ENCODE data around the gene IFIH1.

DNA sequence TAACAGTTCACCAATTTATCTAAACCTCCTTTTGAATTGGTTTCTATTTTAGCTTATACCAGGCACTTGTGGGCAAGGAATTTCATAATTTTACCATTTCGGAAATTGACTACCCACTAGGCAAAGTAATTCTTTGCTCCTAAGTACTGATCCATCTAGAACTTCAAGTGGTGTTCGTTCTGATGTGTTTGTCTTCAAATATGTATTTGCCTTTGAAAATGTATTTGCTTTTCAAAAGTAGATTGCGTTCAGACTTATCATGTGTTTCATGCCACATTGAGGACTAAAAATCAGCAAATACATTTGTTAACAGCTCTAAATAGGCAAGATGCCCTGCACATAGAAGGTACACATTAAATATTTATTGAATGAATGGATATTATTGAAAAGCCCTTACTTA, 26.7 kb downstream of the IFIH1 start:
- TF ChIP-seq EZH2 (IDR thresholded peaks at IDR 0.05; ENCODE audit: borderline replicate concordance): no peak
- TF ChIP-seq, protein P1, sequence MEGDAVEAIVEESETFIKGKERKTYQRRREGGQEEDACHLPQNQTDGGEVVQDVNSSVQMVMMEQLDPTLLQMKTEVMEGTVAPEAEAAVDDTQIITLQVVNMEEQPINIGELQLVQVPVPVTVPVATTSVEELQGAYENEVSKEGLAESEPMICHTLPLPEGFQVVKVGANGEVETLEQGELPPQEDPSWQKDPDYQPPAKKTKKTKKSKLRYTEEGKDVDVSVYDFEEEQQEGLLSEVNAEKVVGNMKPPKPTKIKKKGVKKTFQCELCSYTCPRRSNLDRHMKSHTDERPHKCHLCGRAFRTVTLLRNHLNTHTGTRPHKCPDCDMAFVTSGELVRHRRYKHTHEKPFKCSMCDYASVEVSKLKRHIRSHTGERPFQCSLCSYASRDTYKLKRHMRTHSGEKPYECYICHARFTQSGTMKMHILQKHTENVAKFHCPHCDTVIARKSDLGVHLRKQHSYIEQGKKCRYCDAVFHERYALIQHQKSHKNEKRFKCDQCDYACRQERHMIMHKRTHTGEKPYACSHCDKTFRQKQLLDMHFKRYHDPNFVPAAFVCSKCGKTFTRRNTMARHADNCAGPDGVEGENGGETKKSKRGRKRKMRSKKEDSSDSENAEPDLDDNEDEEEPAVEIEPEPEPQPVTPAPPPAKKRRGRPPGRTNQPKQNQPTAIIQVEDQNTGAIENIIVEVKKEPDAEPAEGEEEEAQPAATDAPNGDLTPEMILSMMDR (IDR thresholded peaks at IDR 0.05; ENCODE audit: poor library complexity): no peak

Data from hepatocyte (in vitro differentiated cells).